ENCODE results near the gene CORO2A.

DNA sequence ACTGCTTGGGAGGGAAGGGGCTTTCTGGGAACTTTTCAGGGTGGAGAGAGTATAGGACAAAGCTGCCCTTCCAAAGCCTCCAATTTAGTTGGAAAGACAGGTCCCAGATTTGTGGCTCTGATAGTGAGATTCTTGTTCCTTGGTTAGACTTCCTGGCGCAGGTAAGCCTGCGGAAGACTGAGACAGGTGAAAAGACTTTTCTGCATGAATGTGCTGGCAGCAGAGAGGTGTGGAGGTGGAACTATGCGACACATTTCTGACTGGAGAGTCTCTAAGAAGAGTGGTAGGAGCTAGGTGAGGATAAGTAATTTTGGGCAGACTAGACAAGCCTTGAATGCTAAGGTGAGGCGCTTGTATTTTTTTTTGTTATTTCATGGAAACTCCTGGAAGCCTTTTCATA, 106.0 kb downstream of the CORO2A start:
- TF ChIP-seq POLR2A (IDR thresholded peaks at IDR 0.05): no peak
- TF ChIP-seq, protein P1, sequence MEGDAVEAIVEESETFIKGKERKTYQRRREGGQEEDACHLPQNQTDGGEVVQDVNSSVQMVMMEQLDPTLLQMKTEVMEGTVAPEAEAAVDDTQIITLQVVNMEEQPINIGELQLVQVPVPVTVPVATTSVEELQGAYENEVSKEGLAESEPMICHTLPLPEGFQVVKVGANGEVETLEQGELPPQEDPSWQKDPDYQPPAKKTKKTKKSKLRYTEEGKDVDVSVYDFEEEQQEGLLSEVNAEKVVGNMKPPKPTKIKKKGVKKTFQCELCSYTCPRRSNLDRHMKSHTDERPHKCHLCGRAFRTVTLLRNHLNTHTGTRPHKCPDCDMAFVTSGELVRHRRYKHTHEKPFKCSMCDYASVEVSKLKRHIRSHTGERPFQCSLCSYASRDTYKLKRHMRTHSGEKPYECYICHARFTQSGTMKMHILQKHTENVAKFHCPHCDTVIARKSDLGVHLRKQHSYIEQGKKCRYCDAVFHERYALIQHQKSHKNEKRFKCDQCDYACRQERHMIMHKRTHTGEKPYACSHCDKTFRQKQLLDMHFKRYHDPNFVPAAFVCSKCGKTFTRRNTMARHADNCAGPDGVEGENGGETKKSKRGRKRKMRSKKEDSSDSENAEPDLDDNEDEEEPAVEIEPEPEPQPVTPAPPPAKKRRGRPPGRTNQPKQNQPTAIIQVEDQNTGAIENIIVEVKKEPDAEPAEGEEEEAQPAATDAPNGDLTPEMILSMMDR (IDR thresholded peaks at IDR 0.05): no peak
